Stimulated activated CD8-positive, alpha-beta memory T cell treated with anti-CD3 and anti-CD28 coated beads, Interleukin-12 subunit alpha, Interleukin-12 subunit beta, amount 100 ng/mL, for 1 hour (primary cell): Measurements from ENCODE around the gene RHOA.

Experiments used
- DNase-seq: peaks from one replicate; pipeline ENCODE4 v3.0.0-alpha.2; 2020; ENCODE audit warnings: low read depth

The RHOA gene

GRCh38 chr3:49324768-49325167, 87.0 kb downstream of the RHOA start:
- DNase-seq: no peak

GRCh38 chr3:49316696-49317457, 94.9 kb downstream of the RHOA start:
- no peak for DNase-seq

- no peak for DNase-seq
These were observed 97.7 kb downstream of the RHOA start for GRCh38 chr3:49313896-49314688.

- DNase-seq: no peak
These were observed 100.5 kb downstream of the RHOA start for GRCh38 chr3:49311283-49311682.

GRCh38 chr3:49310677-49311076, 101.1 kb downstream of the RHOA start:
- DNase-seq: no peak
